ENCODE measurements around the gene RGPD5.
"Not testable (repeated sequence)": the region's sequence is repeated elsewhere in the genome, so short reads cannot be mapped to it uniquely, and the experiment has no call there.

- TF ChIP-seq RAD21 (IDR thresholded peaks at IDR 0.05; ENCODE audit: low read length); TEAD4 (IDR thresholded peaks at IDR 0.05; ENCODE audit: borderline replicate concordance, insufficient read depth); USF2 (IDR thresholded peaks at IDR 0.05; ENCODE audit: borderline replicate concordance, low read depth, low read length); CTCF (IDR thresholded peaks at IDR 0.05); EP300 (IDR thresholded peaks at IDR 0.05; ENCODE audit: borderline replicate concordance in 1 of 2, low read depth in 1 of 2, low read length in 1 of 2); REST (IDR thresholded peaks at IDR 0.05; ENCODE audit: low read depth, low read length); TAF1 (IDR thresholded peaks at IDR 0.05; ENCODE audit: borderline replicate concordance, low read depth, low read length); SIN3A (IDR thresholded peaks at IDR 0.05; ENCODE audit: borderline replicate concordance, low read depth, low read length); POLR2AphosphoS5 (IDR thresholded peaks at IDR 0.05; ENCODE audit: low read depth, low read length); ZBTB33 (IDR thresholded peaks at IDR 0.05; ENCODE audit: borderline replicate concordance, low read depth); YY1 (IDR thresholded peaks at IDR 0.05; ENCODE audit: low read depth); EZH2phosphoT487 (IDR thresholded peaks at IDR 0.05; ENCODE audit: borderline replicate concordance, low read depth); NRF1 (IDR thresholded peaks at IDR 0.05; ENCODE audit: low read depth, low read length); PBX3 (IDR thresholded peaks at IDR 0.05): not testable (repeated sequence)
These were observed 2.4 kb upstream of the RGPD5 start for GRCh38 chr2:109791530-109792279.

Data from SK-N-SH (cell line).